ENCODE results near the gene RPS19BP1. TPM values are rescaled to one million over a fixed set of nuclear protein-coding genes. Genes with fewer than 3 reads are reported as not detected.

RPS19BP1 gene
- total and polyA plus RNA-seq, 2 of the 8 experiments (the other 6 are each of a cell fraction or from before 2014, with no cell fraction given): 77.9 to 97.9 TPM

DNA sequence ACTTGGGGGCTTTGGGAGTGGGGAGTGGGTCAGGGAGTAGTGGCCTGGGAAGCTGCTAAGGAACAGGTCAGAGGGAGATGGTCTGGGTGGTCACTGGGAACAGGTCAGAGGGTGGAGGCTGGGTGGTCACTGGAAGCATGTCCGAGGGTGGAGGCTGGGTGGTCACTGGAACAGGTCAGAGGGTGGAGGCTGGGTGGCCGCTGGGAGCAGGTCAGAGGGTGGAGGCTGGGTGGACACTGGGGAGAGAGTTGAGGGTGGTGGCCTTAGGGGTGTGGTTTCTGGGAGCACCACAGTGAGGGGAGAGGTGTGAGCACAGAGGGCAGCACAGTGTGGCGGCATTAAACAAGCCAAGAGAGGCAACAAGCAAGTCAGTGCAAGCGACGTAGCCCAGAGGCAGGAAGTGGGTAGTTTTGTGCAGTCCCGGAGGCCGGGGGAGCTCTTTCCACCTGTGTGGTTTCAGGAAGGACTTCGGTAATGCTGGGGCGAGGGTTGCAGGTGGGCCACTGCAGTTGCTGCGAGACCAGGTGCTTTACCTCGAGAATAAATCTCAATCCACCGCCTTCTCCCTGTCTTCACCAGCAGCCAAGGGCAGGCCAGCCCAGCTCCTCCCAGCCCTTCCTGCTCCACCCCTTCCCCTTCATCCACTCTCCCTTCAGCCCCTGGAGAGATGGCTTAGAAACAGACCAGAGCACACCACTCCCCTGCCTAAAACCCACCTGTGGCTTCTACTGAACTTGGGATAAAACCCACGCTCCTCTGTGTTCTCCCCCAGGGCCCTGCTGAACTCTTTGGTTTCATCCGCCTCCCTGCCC is 34.8 kb upstream of the RPS19BP1 start:
- no peak overlapping the region; the same call in 1 of the 2 replicates for H3K18ac ChIP-seq (ENCODE audit: extremely low read depth, low read length)

More for the DNA sequence above, 34.8 kb upstream of the RPS19BP1 start:
- Histone ChIP-seq H2AFZ (ENCODE audit: low read length) (0 out of 2 replicates have a peak overlapping the region, but pooled peaks have one; percentile 6), H2BK120ac (replicated peaks; ENCODE audit: low read depth, low read length) (no peak overlapping the region), H2BK12ac (ENCODE audit: low read depth, low read length) (no peak overlapping the region), H3K4ac (replicated peaks; ENCODE audit: insufficient read length, low read depth, low read length) (no peak overlapping the region), H3K27me3 (replicated peaks in 1 of 4; ENCODE audit: control insufficient read depth in 3 of 4, extremely low read depth in 1 of 4, insufficient read depth in 3 of 4, low read length in 3 of 4) (peaks cover 0 to 6% (median 0%) of the 10 kb centered on the region in 4 experiments; a peak in 2 of 7 replicates), H2AK5ac (ENCODE audit: low read depth, low read length) (no peak overlapping the region), H3K14ac (ENCODE audit: insufficient read length) (no peak overlapping the region), H3K27ac (ENCODE audit: low read depth, low read length) (no peak overlapping the region), H3K4me1 (replicated peaks in 1 of 4; ENCODE audit: control insufficient read depth in 3 of 4, insufficient read depth in 4 of 4, low read length in 3 of 4) (0 out of 7 replicates have a peak, but pooled peaks cover 0 to 4% (median 0%) of the 10 kb centered on the region in 4 experiments), H3K4me3 (ENCODE audit: extremely low read depth in 1 of 4, insufficient read depth in 2 of 4, low read depth in 3 of 4, low read length in 4 of 4) (no peak overlapping the region), H3K79me2 (ENCODE audit: control insufficient read depth in 1 of 2, insufficient read depth in 2 of 2, low read length in 2 of 2) (peaks cover 0 to 4% of the 10 kb centered on the region in 2 experiments; a peak in 2 of 4 replicates), H2BK15ac (ENCODE audit: low read length) (no peak overlapping the region), H3K23ac (ENCODE audit: insufficient read length) (no peak overlapping the region), H3K23me2 (ENCODE audit: low read depth, low read length) (peaks cover 19% of the 10 kb centered on the region; the same call in 1 of the 2 replicates), H3K4me2 (ENCODE audit: insufficient read depth in 1 of 2, low read depth in 2 of 2, low read length in 2 of 2) (no peak overlapping the region), H2BK5ac (ENCODE audit: low read depth, low read length) (no peak overlapping the region), H2BK20ac (ENCODE audit: low read length) (no peak overlapping the region), H3K9ac (replicated peaks in 1 of 4; ENCODE audit: extremely low read depth in 1 of 4, low read depth in 3 of 4, low read length in 3 of 4) (no peak overlapping the region), H4K91ac (replicated peaks; ENCODE audit: insufficient read length, low read length) (no peak overlapping the region), H4K20me1 (replicated peaks in 1 of 2; ENCODE audit: control insufficient read depth in 1 of 2, insufficient read depth in 2 of 2, low read length in 2 of 2) (peaks cover 0 to 20% of the 10 kb centered on the region in 2 experiments), H3K56ac (replicated peaks; ENCODE audit: insufficient read length, low read depth, low read length) (no peak overlapping the region), H4K5ac (ENCODE audit: insufficient read length, low read depth, low read length) (no peak overlapping the region), H3K36me3 (ENCODE audit: control insufficient read depth in 2 of 4, insufficient read depth in 4 of 4, low read length in 3 of 4) (no peaks in the 10 kb centered on the region; a peak in 1 of 8 replicates), H3K9me3 (ENCODE audit: insufficient read depth in 2 of 2, low read depth in 1 of 2, low read length in 1 of 2) (peaks cover 0 to 7% of the 10 kb centered on the region in 2 experiments; a peak in 1 of 4 replicates), H4K8ac (ENCODE audit: extremely low read depth, insufficient read depth, low read length) (peak overlapping the region; percentile 15; the same call in 1 of the 2 replicates), H3K79me1 (ENCODE audit: low read depth, low read length) (peaks cover 9% of the 10 kb centered on the region; the same call in 1 of the 2 replicates)
- ChIA-PET CTCF (ENCODE audit: partially characterized antibody) (interaction anchor here (0.6 to 1.4 kb wide), 4 partner anchors 23 to 78 kb away, joined by 3 read pairs; no protein-coding TSS in a partner anchor), POLR2A (ENCODE audit: partially characterized antibody) (interaction anchor here (1.5 kb wide), 1 partner anchor 32 kb away, joined by 3 read pairs; no protein-coding TSS in a partner anchor)
- no peak for DNase-seq (ENCODE audit: low read depth in 1 of 2, low spot score in 2 of 2)
- no peak for TF ChIP-seq KDM1A (IDR thresholded peaks at IDR 0.05; ENCODE audit: borderline replicate concordance, low read length)
- peak in 1 of 2 experiments; percentile 10; a peak in 1 of 4 replicates for TF ChIP-seq RAD21 (IDR thresholded peaks at IDR 0.05 in 1 of 2, conservative IDR thresholded peaks at IDR 0.05 in 1 of 2; ENCODE audit: low read depth in 2 of 2, low read length in 2 of 2)
- no peak for TF ChIP-seq SIX5 (IDR thresholded peaks at IDR 0.05; ENCODE audit: low read depth, low read length)
- 81% methylated on average over 14 of the region's 14 CpGs; no CpG with 5 or more reads in 1 of the 2 experiments for WGBS, 2 experiments (ENCODE audit: extremely low coverage in 1 of 2, insufficient coverage in 1 of 2, insufficient read length in 1 of 2, insufficient replicate concordance in 2 of 2, low coverage in 1 of 2, low lambda C conversion rate in 2 of 2, missing lambda C conversion rate in 1 of 2)
- FAIRE-seq: no peak
